ENCODE measurements around the gene ATOX1.

DNA sequence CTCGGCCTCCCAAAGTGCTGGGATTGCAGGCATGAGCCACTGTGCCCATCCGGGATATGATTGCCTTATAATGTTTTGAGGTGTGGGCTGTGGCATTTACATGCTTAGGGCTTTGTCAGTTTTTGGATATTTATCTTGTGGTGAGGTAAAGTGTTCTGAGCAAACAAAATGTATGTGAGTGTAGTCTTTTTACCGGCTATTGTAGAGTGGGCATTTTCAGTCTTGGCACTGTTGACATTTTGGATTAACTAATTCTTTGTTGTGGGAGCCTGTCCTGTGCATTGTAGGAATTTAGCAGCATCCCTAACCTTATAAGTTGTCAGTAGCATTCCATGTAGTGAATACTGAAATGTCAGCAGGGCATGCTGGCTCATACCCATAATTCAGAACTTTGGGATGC lies 34.9 kb upstream of the ATOX1 start:
- TF ChIP-seq, protein P1, sequence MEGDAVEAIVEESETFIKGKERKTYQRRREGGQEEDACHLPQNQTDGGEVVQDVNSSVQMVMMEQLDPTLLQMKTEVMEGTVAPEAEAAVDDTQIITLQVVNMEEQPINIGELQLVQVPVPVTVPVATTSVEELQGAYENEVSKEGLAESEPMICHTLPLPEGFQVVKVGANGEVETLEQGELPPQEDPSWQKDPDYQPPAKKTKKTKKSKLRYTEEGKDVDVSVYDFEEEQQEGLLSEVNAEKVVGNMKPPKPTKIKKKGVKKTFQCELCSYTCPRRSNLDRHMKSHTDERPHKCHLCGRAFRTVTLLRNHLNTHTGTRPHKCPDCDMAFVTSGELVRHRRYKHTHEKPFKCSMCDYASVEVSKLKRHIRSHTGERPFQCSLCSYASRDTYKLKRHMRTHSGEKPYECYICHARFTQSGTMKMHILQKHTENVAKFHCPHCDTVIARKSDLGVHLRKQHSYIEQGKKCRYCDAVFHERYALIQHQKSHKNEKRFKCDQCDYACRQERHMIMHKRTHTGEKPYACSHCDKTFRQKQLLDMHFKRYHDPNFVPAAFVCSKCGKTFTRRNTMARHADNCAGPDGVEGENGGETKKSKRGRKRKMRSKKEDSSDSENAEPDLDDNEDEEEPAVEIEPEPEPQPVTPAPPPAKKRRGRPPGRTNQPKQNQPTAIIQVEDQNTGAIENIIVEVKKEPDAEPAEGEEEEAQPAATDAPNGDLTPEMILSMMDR (conservative IDR thresholded peaks at IDR 0.05; ENCODE audit: low read depth, low read length) = no peak
- TF ChIP-seq, protein P2, sequence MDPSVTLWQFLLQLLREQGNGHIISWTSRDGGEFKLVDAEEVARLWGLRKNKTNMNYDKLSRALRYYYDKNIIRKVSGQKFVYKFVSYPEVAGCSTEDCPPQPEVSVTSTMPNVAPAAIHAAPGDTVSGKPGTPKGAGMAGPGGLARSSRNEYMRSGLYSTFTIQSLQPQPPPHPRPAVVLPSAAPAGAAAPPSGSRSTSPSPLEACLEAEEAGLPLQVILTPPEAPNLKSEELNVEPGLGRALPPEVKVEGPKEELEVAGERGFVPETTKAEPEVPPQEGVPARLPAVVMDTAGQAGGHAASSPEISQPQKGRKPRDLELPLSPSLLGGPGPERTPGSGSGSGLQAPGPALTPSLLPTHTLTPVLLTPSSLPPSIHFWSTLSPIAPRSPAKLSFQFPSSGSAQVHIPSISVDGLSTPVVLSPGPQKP (IDR thresholded peaks at IDR 0.05; ENCODE audit: borderline replicate concordance, low read depth, low read length) = no peak
- TF ChIP-seq, protein P3, sequence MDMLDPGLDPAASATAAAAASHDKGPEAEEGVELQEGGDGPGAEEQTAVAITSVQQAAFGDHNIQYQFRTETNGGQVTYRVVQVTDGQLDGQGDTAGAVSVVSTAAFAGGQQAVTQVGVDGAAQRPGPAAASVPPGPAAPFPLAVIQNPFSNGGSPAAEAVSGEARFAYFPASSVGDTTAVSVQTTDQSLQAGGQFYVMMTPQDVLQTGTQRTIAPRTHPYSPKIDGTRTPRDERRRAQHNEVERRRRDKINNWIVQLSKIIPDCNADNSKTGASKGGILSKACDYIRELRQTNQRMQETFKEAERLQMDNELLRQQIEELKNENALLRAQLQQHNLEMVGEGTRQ (IDR thresholded peaks at IDR 0.05; ENCODE audit: low read depth, low read length) = no peak
- TF ChIP-seq POLR2A (IDR thresholded peaks at IDR 0.05; ENCODE audit: low read depth, low read length) (no peak), CHD1 (IDR thresholded peaks at IDR 0.05; ENCODE audit: low read depth, low read length) (no peak), SMC3 (IDR thresholded peaks at IDR 0.05; ENCODE audit: low read depth, low read length) (no peak)

All from IMR-90 (cell line).